HepG2 (cell line): ENCODE data around the gene FAM181A. TPM values are rescaled to one million over a fixed set of nuclear protein-coding genes. Genes with fewer than 3 reads are reported as not detected.

ENCODE experiments used
- AGO1 ChIP-seq: fragments of 200-400 bp; formaldehyde crosslinking; IDR thresholded peaks from 2 replicates; pipeline ENCODE4 v1.6.1; 2017; ENCODE audit warnings: mild to moderate bottlenecking, low read depth, low read length, moderate library complexity; ENCODE audit not compliant: poor library complexity, severe bottlenecking
- BATF2 ChIP-seq: sonication (generic); formaldehyde crosslinking; IDR thresholded peaks from 2 replicates; pipeline ENCODE4 v1.8.0; 2022; ENCODE audit warnings: mild to moderate bottlenecking, missing genetic modification reagents, moderate library complexity
- ETV5 ChIP-seq: IDR thresholded peaks from 2 replicates; pipeline ENCODE4 v1.6.1; 2018; ENCODE audit warnings: missing biosample characterization, missing genetic modification reagents, inconsistent platforms, borderline replicate concordance
- HOXA7 ChIP-seq: sonication (generic); formaldehyde crosslinking; IDR thresholded peaks from 2 replicates; pipeline ENCODE4 v1.8.1; 2022; ENCODE audit warnings: mild to moderate bottlenecking, missing genetic modification reagents, moderate library complexity
- JUN ChIP-seq: sonication (generic); formaldehyde crosslinking; IDR thresholded peaks from 2 replicates; pipeline ENCODE4 v1.4.0; 2020; ENCODE audit warnings: mild to moderate bottlenecking, missing genetic modification reagents
- KDM4B ChIP-seq: sonication (generic); formaldehyde crosslinking; IDR thresholded peaks from 2 replicates; pipeline ENCODE4 v1.4.0; 2020; ENCODE audit warnings: missing genetic modification reagents
- MEIS1 ChIP-seq: sonication (generic); formaldehyde crosslinking; IDR thresholded peaks from 2 replicates; pipeline ENCODE4 v1.9.0; 2021; ENCODE audit warnings: mild to moderate bottlenecking, missing genetic modification reagents, moderate library complexity, borderline replicate concordance
- SETDB1 ChIP-seq: sonication (generic); formaldehyde crosslinking; IDR thresholded peaks from 2 replicates; pipeline ENCODE4 v1.5.1; 2020; ENCODE audit warnings: missing genetic modification reagents, mild to moderate bottlenecking, borderline replicate concordance
- SP140L ChIP-seq: sonication (generic); formaldehyde crosslinking; IDR thresholded peaks from 2 replicates; pipeline ENCODE4 v1.4.0; 2020; ENCODE audit warnings: missing genetic modification reagents, borderline replicate concordance
- STAT6 ChIP-seq: sonication (generic); formaldehyde crosslinking; IDR thresholded peaks from 2 replicates; pipeline ENCODE4 v1.4.0; 2020; ENCODE audit warnings: missing genetic modification reagents, mild to moderate bottlenecking, borderline replicate concordance
- TFDP2 ChIP-seq: sonication (generic); formaldehyde crosslinking; IDR thresholded peaks from 2 replicates; pipeline ENCODE4 v1.4.0; 2020; ENCODE audit warnings: missing genetic modification reagents
- ZBTB34 ChIP-seq: sonication (generic); formaldehyde crosslinking; IDR thresholded peaks from 2 replicates; pipeline ENCODE4 v1.8.0; 2022; ENCODE audit warnings: mild to moderate bottlenecking, missing genetic modification reagents
- ZBTB37 ChIP-seq: sonication (generic); formaldehyde crosslinking; IDR thresholded peaks from 2 replicates; pipeline ENCODE4 v1.4.0; 2020; ENCODE audit warnings: mild to moderate bottlenecking, missing genetic modification reagents
- ZNF138 ChIP-seq: sonication (generic); formaldehyde crosslinking; IDR thresholded peaks from 2 replicates; pipeline ENCODE4 v1.5.0; 2020; ENCODE audit warnings: mild to moderate bottlenecking, low read depth, missing genetic modification reagents
- ZNF484 ChIP-seq: sonication (generic); formaldehyde crosslinking; IDR thresholded peaks from 2 replicates; pipeline ENCODE4 v1.5.1; 2020; ENCODE audit warnings: mild to moderate bottlenecking, low read depth, missing genetic modification reagents, borderline replicate concordance
- ZNF550 ChIP-seq: sonication (generic); formaldehyde crosslinking; IDR thresholded peaks from 2 replicates; pipeline ENCODE4 v1.4.0; 2020; ENCODE audit warnings: mild to moderate bottlenecking, missing genetic modification reagents, borderline replicate concordance
- ZNF720 ChIP-seq: sonication (generic); formaldehyde crosslinking; IDR thresholded peaks from 2 replicates; pipeline ENCODE4 v1.4.0; 2020; ENCODE audit warnings: missing genetic modification reagents
- polyA plus RNA-seq, 8 experiments: library from polyadenylated mRNA; depleted of rRNA in 3 of 8; stranded (reverse) in 7 of 8; unstranded in 1 of 8; fragments of >200 nt; fragmentation: Illumina TruSeq in 4 of 8; extraction: Trizol in 4 of 8; gene quantifications; 2 replicates each; pipeline versions ENCODE4 v1.2.1 to v1.2.3, GENCODE V29; 2011 to 2016; ENCODE audit warnings: low read depth in 4 of 8, missing spikeins in 1 of 8, mixed read lengths in 1 of 8; ENCODE audit not compliant: insufficient read depth in 1 of 8
- total RNA-seq, 5 experiments: library from RNA; depleted of rRNA; stranded (reverse); fragments of >200 nt; fragmentation: Illumina TruSeq; extraction: Trizol; gene quantifications; 2 replicates each; pipeline ENCODE4 v1.2.3, GENCODE V29; 2016; ENCODE audit warnings: low read depth in 1 of 5
- TF ChIP-seq, protein P1 (sequence below): sonication (generic); formaldehyde crosslinking; IDR thresholded peaks from 2 replicates; pipeline ENCODE4; 2020; ENCODE audit warnings: missing genetic modification reagents, mild to moderate bottlenecking, borderline replicate concordance

Gene FAM181A
- total and polyA plus RNA-seq, 2 of the 13 experiments (the other 11 are each of a cell fraction or from before 2014, with no cell fraction given) = 1.1 to 1.5 TPM

DNA sequence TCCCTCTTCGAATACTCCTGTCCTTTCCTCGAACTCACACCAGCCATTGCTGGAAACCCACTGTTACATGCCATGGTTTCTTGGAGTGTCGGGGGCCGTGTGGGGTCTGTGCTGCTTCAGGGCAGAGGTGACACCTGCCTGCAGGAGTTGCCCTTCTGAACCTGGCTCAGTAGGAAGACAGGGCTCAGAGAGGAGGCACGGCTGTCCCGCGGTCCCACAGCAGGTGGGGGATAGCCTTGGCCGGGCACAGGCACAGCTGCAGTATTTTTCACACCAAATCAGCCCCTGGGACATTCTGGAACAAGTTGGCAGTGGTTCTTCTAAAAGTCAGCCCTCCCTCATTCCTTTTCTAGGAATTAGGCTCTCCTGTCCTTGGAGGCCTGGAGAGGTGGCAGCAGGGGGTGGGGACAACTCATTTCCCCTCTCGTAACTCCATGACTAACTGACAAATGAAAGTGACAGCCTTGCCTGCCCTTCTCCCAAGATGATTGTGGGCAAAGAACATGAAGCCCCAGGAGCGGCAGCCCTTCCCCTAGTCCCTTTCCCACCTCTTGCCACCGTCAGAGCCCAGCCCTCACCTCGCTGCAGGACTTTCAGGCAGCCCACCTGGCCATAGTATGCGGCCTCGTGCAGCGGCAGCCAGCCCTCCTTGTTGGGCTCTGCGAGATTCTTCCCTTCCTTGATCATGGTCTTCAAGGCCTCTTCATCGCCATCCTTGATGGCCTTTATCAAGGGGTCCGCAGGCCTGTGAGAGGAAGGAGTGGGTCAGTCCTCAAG is 26.8 kb downstream of the FAM181A start (continued):
- TF ChIP-seq, protein P1, sequence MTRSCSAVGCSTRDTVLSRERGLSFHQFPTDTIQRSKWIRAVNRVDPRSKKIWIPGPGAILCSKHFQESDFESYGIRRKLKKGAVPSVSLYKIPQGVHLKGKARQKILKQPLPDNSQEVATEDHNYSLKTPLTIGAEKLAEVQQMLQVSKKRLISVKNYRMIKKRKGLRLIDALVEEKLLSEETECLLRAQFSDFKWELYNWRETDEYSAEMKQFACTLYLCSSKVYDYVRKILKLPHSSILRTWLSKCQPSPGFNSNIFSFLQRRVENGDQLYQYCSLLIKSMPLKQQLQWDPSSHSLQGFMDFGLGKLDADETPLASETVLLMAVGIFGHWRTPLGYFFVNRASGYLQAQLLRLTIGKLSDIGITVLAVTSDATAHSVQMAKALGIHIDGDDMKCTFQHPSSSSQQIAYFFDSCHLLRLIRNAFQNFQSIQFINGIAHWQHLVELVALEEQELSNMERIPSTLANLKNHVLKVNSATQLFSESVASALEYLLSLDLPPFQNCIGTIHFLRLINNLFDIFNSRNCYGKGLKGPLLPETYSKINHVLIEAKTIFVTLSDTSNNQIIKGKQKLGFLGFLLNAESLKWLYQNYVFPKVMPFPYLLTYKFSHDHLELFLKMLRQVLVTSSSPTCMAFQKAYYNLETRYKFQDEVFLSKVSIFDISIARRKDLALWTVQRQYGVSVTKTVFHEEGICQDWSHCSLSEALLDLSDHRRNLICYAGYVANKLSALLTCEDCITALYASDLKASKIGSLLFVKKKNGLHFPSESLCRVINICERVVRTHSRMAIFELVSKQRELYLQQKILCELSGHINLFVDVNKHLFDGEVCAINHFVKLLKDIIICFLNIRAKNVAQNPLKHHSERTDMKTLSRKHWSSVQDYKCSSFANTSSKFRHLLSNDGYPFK = no peak
- TF ChIP-seq TFDP2 (CRISPR knock-in tag) (no peak), BATF2 (CRISPR knock-in tag) (no peak), STAT6 (no peak), ZBTB37 (no peak), SP140L (CRISPR knock-in tag) (no peak), ZNF138 (CRISPR knock-in tag) (no peak), ETV5 (CRISPR knock-in tag) (no peak), ZBTB34 (CRISPR knock-in tag) (no peak), ZNF484 (no peak), ZNF720 (CRISPR knock-in tag) (no peak), JUN (CRISPR knock-in tag) (no peak), AGO1 (no peak), SETDB1 (no peak), KDM4B (CRISPR knock-in tag) (no peak), ZNF550 (CRISPR knock-in tag) (no peak), MEIS1 (CRISPR knock-in tag) (no peak), HOXA7 (CRISPR knock-in tag) (no peak)
